Mucosa of descending colon (tissue), 3 donors: ENCODE measurements around the gene PSMD10. TPM values are rescaled to one million over a fixed set of nuclear protein-coding genes. Genes with fewer than 3 reads are reported as not detected.

Source experiments
- ATAC-seq: fragments of 200-7000 bp; cut with Tn5 transposase; one replicate; pipeline ENCODE4 v1.9.1; 2020; ENCODE audit warnings: mild to moderate bottlenecking, moderate library complexity
- DNase-seq, 3 donors: peaks; one replicate each; pipeline ENCODE4 v3.0.0-alpha.2; 2020
- H3K36me3 ChIP-seq: fragments of 200-600 bp; one replicate; pipeline ENCODE4 v1.8.0; 2021; ENCODE audit warnings: low read depth, mild to moderate bottlenecking
- H3K4me1 ChIP-seq: fragments of 200-600 bp; one replicate; pipeline ENCODE4 v1.8.0; 2021; ENCODE audit warnings: low read depth, mild to moderate bottlenecking
- H3K4me3 ChIP-seq: fragments of 200-600 bp; one replicate; pipeline ENCODE4 v1.8.0; 2021; ENCODE audit warnings: mild to moderate bottlenecking
- H3K9me3 ChIP-seq: fragments of 200-600 bp; one replicate; pipeline ENCODE4 v1.8.0; 2021; ENCODE audit warnings: mild to moderate bottlenecking
- intact Hi-C, 2 donors: fragments of 100-400 bp; cut with DNase I in 1 of 2; cut with micrococcal nuclease in 1 of 2; formaldehyde crosslinking; loops; one replicate each; pipeline versions ENCODE4 v1.11.0 to v1.11.1; 2022; cut with DNase I, micrococcal nuclease
- total RNA-seq, 3 donors: library from RNA; stranded (reverse); fragmentation: NEBNext Ultra II Directional in 2 of 3; extraction: Animal tissue kit (Norgen Biotek cat#: 25700) in 2 of 3; gene quantifications; one replicate each; pipeline versions ENCODE4 v1.2.1 to v1.2.4, GENCODE V29; 2021 to 2023
- TF ChIP-seq, protein P1 (sequence below): fragments of 200-600 bp; IDR thresholded peaks from one replicate; pipeline ENCODE4 v1.8.0; 2022; ENCODE audit warnings: antibody characterized with exemption, mild to moderate bottlenecking
- donor health status: DM: no; HTN: no; CAD: no; lungs with moderate emphysema.
- donor health status: DM: no; HTN: no; CAD: no.
- donor health status: DM: no; HTN: yes; CAD: no.

The PSMD10 gene
- total RNA-seq, 3 donors from 2014 or later = 28.1 to 39.5 (median 34.8) TPM

DNA sequence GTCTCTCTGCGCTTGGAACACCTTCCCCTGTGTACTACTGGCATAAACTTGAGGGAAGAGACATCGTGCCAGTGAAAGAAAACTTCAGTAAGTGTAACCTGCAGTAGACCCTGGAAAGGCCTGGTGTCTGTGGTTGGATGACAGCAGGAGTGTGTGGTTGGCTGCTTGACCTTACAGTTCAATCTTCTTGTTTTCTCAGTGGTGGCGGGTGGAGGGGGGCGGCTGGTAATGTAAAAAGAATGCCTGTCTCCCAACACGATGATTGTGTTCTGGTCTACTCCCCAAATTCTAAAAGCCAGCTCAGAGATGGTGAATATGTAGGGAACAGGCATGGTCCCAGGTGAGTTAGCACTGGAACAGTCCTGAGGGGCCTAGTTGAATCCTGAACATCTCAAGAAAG is 18.6 kb downstream of the PSMD10 start:
- TF ChIP-seq, protein P1, sequence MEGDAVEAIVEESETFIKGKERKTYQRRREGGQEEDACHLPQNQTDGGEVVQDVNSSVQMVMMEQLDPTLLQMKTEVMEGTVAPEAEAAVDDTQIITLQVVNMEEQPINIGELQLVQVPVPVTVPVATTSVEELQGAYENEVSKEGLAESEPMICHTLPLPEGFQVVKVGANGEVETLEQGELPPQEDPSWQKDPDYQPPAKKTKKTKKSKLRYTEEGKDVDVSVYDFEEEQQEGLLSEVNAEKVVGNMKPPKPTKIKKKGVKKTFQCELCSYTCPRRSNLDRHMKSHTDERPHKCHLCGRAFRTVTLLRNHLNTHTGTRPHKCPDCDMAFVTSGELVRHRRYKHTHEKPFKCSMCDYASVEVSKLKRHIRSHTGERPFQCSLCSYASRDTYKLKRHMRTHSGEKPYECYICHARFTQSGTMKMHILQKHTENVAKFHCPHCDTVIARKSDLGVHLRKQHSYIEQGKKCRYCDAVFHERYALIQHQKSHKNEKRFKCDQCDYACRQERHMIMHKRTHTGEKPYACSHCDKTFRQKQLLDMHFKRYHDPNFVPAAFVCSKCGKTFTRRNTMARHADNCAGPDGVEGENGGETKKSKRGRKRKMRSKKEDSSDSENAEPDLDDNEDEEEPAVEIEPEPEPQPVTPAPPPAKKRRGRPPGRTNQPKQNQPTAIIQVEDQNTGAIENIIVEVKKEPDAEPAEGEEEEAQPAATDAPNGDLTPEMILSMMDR = no peak

DNA sequence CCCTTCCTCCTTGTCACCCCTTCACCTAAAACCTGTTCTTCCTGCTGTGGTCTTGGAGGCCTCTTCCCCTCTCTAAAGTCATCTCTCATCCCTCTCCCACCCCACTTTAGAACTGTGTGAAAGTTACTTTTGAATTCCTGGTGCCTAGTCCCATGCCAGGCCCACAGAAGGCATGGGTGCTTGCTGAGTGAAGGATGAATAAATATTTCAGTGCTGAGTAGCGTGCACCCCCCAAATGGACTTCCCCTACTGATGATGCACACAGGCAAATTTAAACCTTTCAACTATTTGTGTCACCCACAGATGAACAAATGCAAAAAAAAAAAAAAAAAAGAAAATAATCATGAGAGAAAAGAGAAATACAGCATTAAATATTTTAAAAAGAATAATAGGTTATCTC is 19.8 kb downstream of the PSMD10 start:
- H3K4me3 ChIP-seq = no peak overlapping the region
- H3K36me3 ChIP-seq = no peaks in the 10 kb centered on the region
- DNase-seq (no peak), ATAC-seq (no peak)
- H3K4me1 ChIP-seq = no peaks in the 10 kb centered on the region
- H3K9me3 ChIP-seq = no peaks in the 10 kb centered on the region
- TF ChIP-seq, protein P1 = no peak
- intact Hi-C loops = no loop called here

More for the DNA sequence above, 18.6 kb downstream of the PSMD10 start:
- no peak for DNase-seq
- H3K36me3 ChIP-seq = no peaks in the 10 kb centered on the region
- no peaks in the 10 kb centered on the region for H3K9me3 ChIP-seq
- ATAC-seq = no peak
- H3K4me3 ChIP-seq = no peak overlapping the region
- intact Hi-C loops = no loop called here
- no peaks in the 10 kb centered on the region for H3K4me1 ChIP-seq

DNA sequence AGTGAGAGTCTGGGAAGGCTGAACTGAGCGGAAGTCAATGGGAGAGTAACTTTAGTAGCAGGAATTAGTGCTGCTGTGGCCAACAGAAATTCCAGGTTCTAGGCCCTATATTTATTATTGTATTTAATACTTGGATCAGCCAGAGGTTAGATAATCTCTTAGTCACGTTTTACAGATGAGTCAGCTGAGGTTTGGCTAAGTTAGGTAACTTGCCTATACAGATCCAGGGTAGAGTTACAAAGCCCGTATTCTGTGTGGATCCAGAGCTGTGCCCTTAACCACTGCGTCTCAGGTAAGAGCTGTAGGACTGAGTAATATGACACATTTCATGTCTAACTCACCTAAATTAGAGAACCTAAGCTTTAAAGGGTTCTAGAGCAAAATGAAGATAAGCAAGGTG is 20.5 kb downstream of the PSMD10 start:
- no peak for ATAC-seq
- TF ChIP-seq, protein P1 = no peak
- no peak for DNase-seq
- Histone ChIP-seq H3K9me3 (no peaks in the 10 kb centered on the region), H3K4me1 (no peaks in the 10 kb centered on the region), H3K4me3 (no peak overlapping the region), H3K36me3 (no peaks in the 10 kb centered on the region)
- intact Hi-C loops = no loop called here

DNA sequence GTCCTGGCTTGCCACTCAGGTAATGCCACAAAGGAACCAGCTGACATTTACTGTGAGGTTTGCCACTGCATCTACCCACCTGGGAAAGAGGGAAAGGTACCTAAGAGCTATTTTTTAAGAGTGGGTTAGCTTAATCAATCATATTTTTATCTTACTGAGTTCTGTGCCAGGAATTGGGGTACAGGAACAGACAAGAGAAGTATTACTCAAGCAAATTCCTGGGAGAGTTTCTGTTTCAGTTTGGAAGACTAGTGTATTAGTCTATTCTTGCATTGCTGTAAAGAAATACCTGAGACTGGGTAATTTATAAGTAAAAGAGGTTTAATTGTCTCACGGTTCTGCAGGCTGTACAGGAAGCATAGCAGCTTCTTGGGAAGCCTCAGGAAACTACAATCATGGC is 23.2 kb downstream of the PSMD10 start:
- Histone ChIP-seq H3K36me3 (no peaks in the 10 kb centered on the region), H3K9me3 (no peaks in the 10 kb centered on the region), H3K4me3 (no peak overlapping the region), H3K4me1 (no peaks in the 10 kb centered on the region)
- no peak for DNase-seq
- TF ChIP-seq, protein P1 = no peak
- intact Hi-C loops = no loop called here
- no peak for ATAC-seq

DNA sequence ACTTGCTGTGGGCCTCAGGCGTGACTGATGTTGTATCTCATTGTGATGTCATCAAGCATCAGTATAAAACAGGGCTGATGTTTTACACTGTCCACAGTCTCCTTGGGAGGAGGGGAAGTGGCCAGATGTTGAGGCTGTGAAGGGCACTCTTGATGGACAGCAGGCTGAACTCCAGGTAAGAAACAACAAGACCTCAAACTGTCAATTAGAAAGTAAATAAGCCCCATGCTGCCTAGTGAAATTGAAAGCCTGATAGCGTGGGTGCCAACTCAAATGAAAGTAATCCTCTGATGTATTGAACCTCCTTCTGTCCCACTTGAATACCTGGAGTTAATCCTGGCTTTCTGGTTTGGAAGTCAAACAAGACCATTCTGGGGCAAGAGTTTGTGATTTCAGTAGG is 26.7 kb downstream of the PSMD10 start:
- Histone ChIP-seq H3K9me3 (no peaks in the 10 kb centered on the region), H3K36me3 (no peaks in the 10 kb centered on the region), H3K4me1 (no peaks in the 10 kb centered on the region), H3K4me3 (no peak overlapping the region)
- intact Hi-C loops = no loop called here
- DNase-seq (no peak), ATAC-seq (no peak)
- TF ChIP-seq, protein P1 = no peak

DNA sequence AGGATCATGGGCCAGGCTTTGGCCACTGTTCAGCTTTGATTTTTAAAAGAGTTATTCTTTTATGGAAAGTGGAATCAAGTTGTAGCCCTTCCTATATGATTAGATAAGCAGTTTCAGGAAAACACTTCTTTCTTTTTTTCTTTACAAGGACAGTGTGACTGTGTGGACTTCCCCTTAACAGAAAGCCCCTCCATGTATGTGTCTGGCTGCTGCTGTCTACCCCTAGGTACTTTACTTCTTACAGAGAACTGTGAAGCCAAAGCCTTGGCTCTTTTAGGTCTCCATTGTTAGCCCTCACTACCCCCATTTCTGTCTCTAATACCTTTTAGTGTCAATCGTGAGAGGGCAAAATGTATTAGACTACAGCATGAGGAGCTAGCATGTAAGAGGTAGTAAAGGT is 27.3 kb downstream of the PSMD10 start:
- DNase-seq = no peak
- H3K9me3 ChIP-seq = no peaks in the 10 kb centered on the region
- ATAC-seq = no peak
- no peak overlapping the region for H3K4me3 ChIP-seq
- intact Hi-C loops = no loop called here
- H3K36me3 ChIP-seq = no peaks in the 10 kb centered on the region
- TF ChIP-seq, protein P1 = no peak
- H3K4me1 ChIP-seq = no peaks in the 10 kb centered on the region
